Measurements from ENCODE around the gene HSPBAP1. TPM values are rescaled to one million over a fixed set of nuclear protein-coding genes. Genes with fewer than 3 reads are reported as not detected.
A peak's percentile ranks its signal among the peaks of the same experiment; 100 is the strongest.

Gene HSPBAP1
- polyA plus RNA-seq (2013, experiment 1 of 4), result 15.9 TPM
- 15.6 TPM for polyA plus RNA-seq (2013, experiment 2 of 4)
- 10.5 TPM for polyA plus RNA-seq (2013, experiment 3 of 4)
- polyA plus RNA-seq (2013, experiment 4 of 4), result 10.9 TPM

- H3K36me3 ChIP-seq (ENCODE audit: control insufficient read depth, insufficient read depth, low read length), result no peaks in the 10 kb centered on the region
- peaks cover 6% of the 10 kb centered on the region for H3K4me1 ChIP-seq (ENCODE audit: control insufficient read depth, insufficient read depth, low read length)
- H3K4me3 ChIP-seq (ENCODE audit: insufficient read depth, low read depth, low read length), result peak within 1 kb of the TSS; percentile 77
- peaks cover 4% of the 10 kb centered on the region for H3K27me3 ChIP-seq (ENCODE audit: control insufficient read depth, insufficient read depth, low read length, poor library complexity, severe bottlenecking)
- H3K27ac ChIP-seq (ENCODE audit: insufficient read depth, low read depth, low read length, poor library complexity, severe bottlenecking), result peak within 1 kb of the TSS; percentile 91
- no peaks in the 10 kb centered on the region for H3K9me3 ChIP-seq (ENCODE audit: control insufficient read depth, low read length)
- WGBS, 2 experiments, result 0% methylated on average over 45 to 46 of the region's 46 CpGs
Observed at GRCh38 chr3:122793568-122794416, at the start of gene HSPBAP1. TSS of gene HSPBAP1 (minus strand) at chr3:122793831. CDS start at chr3:122793680, 151 bp downstream.

DNA sequence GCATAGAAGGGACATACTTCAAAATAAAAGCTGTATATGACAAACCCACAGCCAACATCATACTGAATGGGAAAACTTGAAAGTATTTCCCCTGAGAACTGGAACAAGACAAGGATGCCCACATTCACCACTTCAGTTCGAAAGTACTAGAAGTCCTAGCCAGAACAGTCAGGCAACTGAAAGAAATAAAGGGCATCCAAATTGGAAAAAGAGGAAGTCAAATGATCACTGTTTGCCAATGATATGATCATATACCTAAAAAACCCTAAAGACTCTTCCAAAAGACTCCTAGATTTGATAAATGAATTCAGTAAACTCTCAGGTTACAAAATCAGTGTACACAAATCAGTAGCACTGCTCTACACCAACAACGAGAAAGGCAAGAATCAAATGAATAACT, 42.0 kb upstream of the HSPBAP1 start:
- H3K4me3 ChIP-seq (ENCODE audit: insufficient read depth, low read depth, low read length), result no peak overlapping the region
- no peaks in the 10 kb centered on the region for H3K36me3 ChIP-seq (ENCODE audit: control insufficient read depth, insufficient read depth, low read length)
- no peak overlapping the region for H3K27ac ChIP-seq (ENCODE audit: insufficient read depth, low read depth, low read length, poor library complexity, severe bottlenecking)
- no peaks in the 10 kb centered on the region for H3K9me3 ChIP-seq (ENCODE audit: control insufficient read depth, low read length)
- no peaks in the 10 kb centered on the region for H3K4me1 ChIP-seq (ENCODE audit: control insufficient read depth, insufficient read depth, low read length)
- WGBS, 2 experiments, result 85 to 92% methylated on average over 2 of the region's 2 CpGs
- no peaks in the 10 kb centered on the region for H3K27me3 ChIP-seq (ENCODE audit: control insufficient read depth, insufficient read depth, low read length, poor library complexity, severe bottlenecking)

DNA sequence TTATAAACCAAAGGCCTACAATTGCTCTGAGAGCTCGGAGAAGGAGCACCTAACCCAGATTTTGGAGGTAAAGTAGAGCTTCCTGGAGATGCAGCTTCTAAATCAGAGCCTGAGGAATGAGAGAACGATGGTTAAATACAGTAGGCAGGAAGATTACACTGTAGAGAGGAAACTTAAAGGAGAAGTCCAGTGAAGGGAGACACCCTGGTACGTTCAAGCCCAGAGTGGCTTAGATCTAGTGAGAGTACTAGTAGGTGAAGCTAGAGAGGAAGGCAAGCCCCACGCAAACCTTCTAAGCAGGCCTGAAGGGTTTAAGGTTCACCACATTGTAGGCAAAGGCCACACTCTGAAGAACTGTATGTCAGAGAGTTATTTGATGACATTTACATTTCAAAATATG, 34.6 kb upstream of the HSPBAP1 start:
- no peaks in the 10 kb centered on the region for H3K9me3 ChIP-seq (ENCODE audit: control insufficient read depth, low read length)
- no peaks in the 10 kb centered on the region for H3K36me3 ChIP-seq (ENCODE audit: control insufficient read depth, insufficient read depth, low read length)
- WGBS, 2 experiments, result 91 to 94% methylated on average over 4 of the region's 4 CpGs
- H3K27ac ChIP-seq (ENCODE audit: insufficient read depth, low read depth, low read length, poor library complexity, severe bottlenecking), result no peak overlapping the region
- H3K4me3 ChIP-seq (ENCODE audit: insufficient read depth, low read depth, low read length), result no peak overlapping the region
- H3K27me3 ChIP-seq (ENCODE audit: control insufficient read depth, insufficient read depth, low read length, poor library complexity, severe bottlenecking), result no peaks in the 10 kb centered on the region
- no peaks in the 10 kb centered on the region for H3K4me1 ChIP-seq (ENCODE audit: control insufficient read depth, insufficient read depth, low read length)

GRCh38 chr3:122826278-122826677, 32.6 kb upstream of the HSPBAP1 start:
- Histone ChIP-seq H3K4me3 (ENCODE audit: insufficient read depth, low read depth, low read length) (no peak overlapping the region), H3K9me3 (ENCODE audit: control insufficient read depth, low read length) (no peaks in the 10 kb centered on the region), H3K27ac (ENCODE audit: insufficient read depth, low read depth, low read length, poor library complexity, severe bottlenecking) (no peak overlapping the region), H3K4me1 (ENCODE audit: control insufficient read depth, insufficient read depth, low read length) (no peaks in the 10 kb centered on the region), H3K36me3 (ENCODE audit: control insufficient read depth, insufficient read depth, low read length) (no peaks in the 10 kb centered on the region), H3K27me3 (ENCODE audit: control insufficient read depth, insufficient read depth, low read length, poor library complexity, severe bottlenecking) (no peaks in the 10 kb centered on the region)
- WGBS, 2 experiments, result 87% methylated on average over 1 of the region's 1 CpG; no CpG with 5 or more reads in 1 of the 2 experiments

DNA sequence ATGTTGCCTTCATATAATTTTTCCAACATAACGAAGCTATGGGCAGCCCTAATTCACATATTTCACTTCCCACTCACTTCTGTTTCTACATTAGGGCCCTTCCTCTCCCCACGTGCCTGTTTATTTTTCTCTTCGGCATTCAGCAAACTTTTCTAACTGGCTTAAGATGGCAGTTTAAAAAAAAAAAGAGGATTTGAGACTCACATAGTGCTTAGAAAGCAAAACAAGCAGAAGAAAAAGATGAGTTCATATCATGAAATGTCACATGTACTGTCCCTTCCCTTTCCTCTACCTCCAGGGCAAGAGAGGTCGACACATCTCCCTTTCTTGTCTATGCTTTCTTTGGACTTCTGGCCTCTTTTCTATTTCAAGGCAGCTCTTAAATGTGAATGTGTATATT, 31.8 kb upstream of the HSPBAP1 start:
- H3K4me1 ChIP-seq (ENCODE audit: control insufficient read depth, insufficient read depth, low read length), result no peaks in the 10 kb centered on the region
- no peak overlapping the region for H3K27ac ChIP-seq (ENCODE audit: insufficient read depth, low read depth, low read length, poor library complexity, severe bottlenecking)
- 93 to 94% methylated on average over 4 of the region's 4 CpGs for WGBS, 2 experiments
- H3K27me3 ChIP-seq (ENCODE audit: control insufficient read depth, insufficient read depth, low read length, poor library complexity, severe bottlenecking), result no peaks in the 10 kb centered on the region
- no peaks in the 10 kb centered on the region for H3K36me3 ChIP-seq (ENCODE audit: control insufficient read depth, insufficient read depth, low read length)
- H3K4me3 ChIP-seq (ENCODE audit: insufficient read depth, low read depth, low read length), result no peak overlapping the region
- no peaks in the 10 kb centered on the region for H3K9me3 ChIP-seq (ENCODE audit: control insufficient read depth, low read length)

DNA sequence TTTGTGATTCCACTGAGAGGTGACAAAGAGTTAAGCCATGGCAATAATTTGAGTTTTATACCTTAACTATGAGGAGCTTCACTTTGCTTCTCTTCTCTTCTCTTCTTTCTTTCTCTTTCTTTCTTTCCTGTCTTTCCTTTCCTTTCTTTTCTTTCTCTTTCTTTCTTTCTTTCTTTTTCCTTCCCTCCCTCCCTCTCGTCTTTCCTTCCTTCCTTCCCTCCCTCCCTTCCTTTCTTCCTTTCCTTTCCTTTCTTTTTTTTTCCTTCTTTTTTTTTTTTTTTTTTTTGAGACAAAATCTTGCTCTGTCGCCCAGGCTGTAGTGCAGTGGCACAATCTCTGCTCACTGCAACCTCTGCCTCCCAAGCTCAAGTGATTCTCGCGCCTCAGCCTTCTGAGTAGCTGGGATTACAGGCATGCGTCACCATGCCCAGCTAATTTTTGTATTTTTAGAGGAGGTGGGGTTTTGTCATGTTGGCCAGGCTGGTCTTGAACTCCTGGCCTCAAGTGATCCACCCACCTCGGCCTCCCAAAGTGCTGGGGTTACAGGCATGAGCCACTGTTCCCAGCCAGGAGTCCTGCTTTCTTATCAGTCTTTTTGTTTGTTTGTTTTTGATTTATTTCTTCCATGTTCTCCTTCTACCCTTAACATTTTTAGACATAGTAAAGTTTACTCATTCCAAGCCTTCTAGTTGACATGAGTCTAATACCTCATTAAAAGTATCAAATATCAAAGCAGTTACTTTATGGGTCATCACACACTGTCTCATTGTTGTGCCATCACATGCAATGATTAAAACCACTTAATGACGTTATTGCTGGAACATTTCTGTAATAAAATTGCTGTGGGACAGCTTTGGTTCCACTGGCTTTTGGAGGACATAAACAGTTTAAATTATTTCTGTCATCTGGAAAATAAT, 31.1 kb upstream of the HSPBAP1 start:
- no peak overlapping the region for H3K27ac ChIP-seq (ENCODE audit: insufficient read depth, low read depth, low read length, poor library complexity, severe bottlenecking)
- no peaks in the 10 kb centered on the region for H3K4me1 ChIP-seq (ENCODE audit: control insufficient read depth, insufficient read depth, low read length)
- 82 to 93% methylated on average over 7 of the region's 7 CpGs for WGBS, 2 experiments
- no peaks in the 10 kb centered on the region for H3K36me3 ChIP-seq (ENCODE audit: control insufficient read depth, insufficient read depth, low read length)
- no peaks in the 10 kb centered on the region for H3K9me3 ChIP-seq (ENCODE audit: control insufficient read depth, low read length)
- no peak overlapping the region for H3K4me3 ChIP-seq (ENCODE audit: insufficient read depth, low read depth, low read length)
- H3K27me3 ChIP-seq (ENCODE audit: control insufficient read depth, insufficient read depth, low read length, poor library complexity, severe bottlenecking), result no peaks in the 10 kb centered on the region

- Histone ChIP-seq H3K27ac (ENCODE audit: insufficient read depth, low read depth, low read length, poor library complexity, severe bottlenecking) (no peak overlapping the region), H3K36me3 (ENCODE audit: control insufficient read depth, insufficient read depth, low read length) (no peaks in the 10 kb centered on the region), H3K4me1 (ENCODE audit: control insufficient read depth, insufficient read depth, low read length) (no peaks in the 10 kb centered on the region), H3K9me3 (ENCODE audit: control insufficient read depth, low read length) (no peaks in the 10 kb centered on the region), H3K27me3 (ENCODE audit: control insufficient read depth, insufficient read depth, low read length, poor library complexity, severe bottlenecking) (no peaks in the 10 kb centered on the region), H3K4me3 (ENCODE audit: insufficient read depth, low read depth, low read length) (no peak overlapping the region)
- 97 to 98% methylated on average over 2 of the region's 2 CpGs for WGBS, 2 experiments
Observed at GRCh38 chr3:122816587-122816986, 23.0 kb upstream of the HSPBAP1 start.

- no peak overlapping the region for H3K27ac ChIP-seq (ENCODE audit: insufficient read depth, low read depth, low read length, poor library complexity, severe bottlenecking)
- no peaks in the 10 kb centered on the region for H3K4me1 ChIP-seq (ENCODE audit: control insufficient read depth, insufficient read depth, low read length)
- no peaks in the 10 kb centered on the region for H3K27me3 ChIP-seq (ENCODE audit: control insufficient read depth, insufficient read depth, low read length, poor library complexity, severe bottlenecking)
- no peak overlapping the region for H3K4me3 ChIP-seq (ENCODE audit: insufficient read depth, low read depth, low read length)
- no peaks in the 10 kb centered on the region for H3K36me3 ChIP-seq (ENCODE audit: control insufficient read depth, insufficient read depth, low read length)
- H3K9me3 ChIP-seq (ENCODE audit: control insufficient read depth, low read length), result no peaks in the 10 kb centered on the region
Observed at GRCh38 chr3:122810734-122811133, 17.1 kb upstream of the HSPBAP1 start.

DNA sequence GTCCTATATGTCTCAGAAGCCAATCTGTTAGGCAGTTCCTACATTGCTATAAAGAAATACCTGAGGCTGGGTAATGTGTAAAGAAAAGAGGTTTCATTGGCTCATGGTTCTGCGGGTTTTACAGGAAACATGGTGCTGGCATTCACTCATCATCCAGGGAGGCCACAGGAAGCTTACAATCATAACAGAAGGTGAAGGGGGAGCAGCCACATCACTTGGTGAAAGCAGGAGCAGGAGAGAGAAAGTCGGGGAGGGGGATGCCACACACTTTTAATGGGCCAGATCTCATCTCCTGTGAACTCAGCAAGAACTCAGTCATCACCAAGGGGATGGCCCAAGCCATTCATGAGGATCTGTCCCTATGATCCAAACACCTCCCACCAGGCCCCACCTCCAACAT, 10.3 kb upstream of the HSPBAP1 start:
- H3K36me3 ChIP-seq (ENCODE audit: control insufficient read depth, insufficient read depth, low read length), result no peaks in the 10 kb centered on the region
- no peaks in the 10 kb centered on the region for H3K9me3 ChIP-seq (ENCODE audit: control insufficient read depth, low read length)
- no peaks in the 10 kb centered on the region for H3K4me1 ChIP-seq (ENCODE audit: control insufficient read depth, insufficient read depth, low read length)
- 85 to 89% methylated on average over 2 of the region's 2 CpGs for WGBS, 2 experiments
- H3K4me3 ChIP-seq (ENCODE audit: insufficient read depth, low read depth, low read length), result no peak overlapping the region
- no peak overlapping the region for H3K27ac ChIP-seq (ENCODE audit: insufficient read depth, low read depth, low read length, poor library complexity, severe bottlenecking)
- H3K27me3 ChIP-seq (ENCODE audit: control insufficient read depth, insufficient read depth, low read length, poor library complexity, severe bottlenecking), result no peaks in the 10 kb centered on the region

DNA sequence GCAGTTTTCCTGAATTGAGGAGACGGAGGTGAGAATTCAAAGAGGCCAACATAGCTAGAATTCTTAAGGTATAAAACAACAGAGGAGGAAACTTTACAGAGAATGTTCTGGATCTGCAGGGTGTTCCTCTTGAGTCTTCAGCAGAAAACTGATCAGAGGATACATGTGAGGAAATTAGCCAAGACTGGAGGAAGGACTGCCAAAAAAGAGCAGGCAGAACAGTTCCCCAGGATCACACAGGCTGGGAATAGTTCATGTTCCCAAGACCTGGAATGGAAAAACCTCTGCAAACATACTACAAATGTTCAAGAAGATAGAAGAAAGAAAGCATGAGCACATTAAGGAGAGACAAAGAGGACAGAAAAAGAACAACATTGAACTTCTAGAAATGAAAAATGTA, 8.7 kb upstream of the HSPBAP1 start:
- H3K4me1 ChIP-seq (ENCODE audit: control insufficient read depth, insufficient read depth, low read length), result no peaks in the 10 kb centered on the region
- H3K27me3 ChIP-seq (ENCODE audit: control insufficient read depth, insufficient read depth, low read length, poor library complexity, severe bottlenecking), result no peaks in the 10 kb centered on the region
- H3K36me3 ChIP-seq (ENCODE audit: control insufficient read depth, insufficient read depth, low read length), result no peaks in the 10 kb centered on the region
- no peaks in the 10 kb centered on the region for H3K9me3 ChIP-seq (ENCODE audit: control insufficient read depth, low read length)
- WGBS, 2 experiments, result 90 to 96% methylated on average over 1 of the region's 1 CpG
- H3K27ac ChIP-seq (ENCODE audit: insufficient read depth, low read depth, low read length, poor library complexity, severe bottlenecking), result no peak overlapping the region
- H3K4me3 ChIP-seq (ENCODE audit: insufficient read depth, low read depth, low read length), result no peak overlapping the region
